PC-9 (cell line): ENCODE results near the gene COPB1.

Experiments used
- EZH2 ChIP-seq: fragments of 200-600 bp; sonication (generic); IDR thresholded peaks from 2 replicates; pipeline ENCODE4 v1.8.0; 2017; ENCODE audit warnings: antibody characterized with exemption, low read depth
- TF ChIP-seq, protein P1 (sequence below): fragments of 200-600 bp; sonication (generic); conservative IDR thresholded peaks from 2 replicates; pipeline ENCODE4 v1.6.1; 2017; ENCODE audit warnings: mixed run types, antibody characterized with exemption, mild to moderate bottlenecking, moderate library complexity

DNA sequence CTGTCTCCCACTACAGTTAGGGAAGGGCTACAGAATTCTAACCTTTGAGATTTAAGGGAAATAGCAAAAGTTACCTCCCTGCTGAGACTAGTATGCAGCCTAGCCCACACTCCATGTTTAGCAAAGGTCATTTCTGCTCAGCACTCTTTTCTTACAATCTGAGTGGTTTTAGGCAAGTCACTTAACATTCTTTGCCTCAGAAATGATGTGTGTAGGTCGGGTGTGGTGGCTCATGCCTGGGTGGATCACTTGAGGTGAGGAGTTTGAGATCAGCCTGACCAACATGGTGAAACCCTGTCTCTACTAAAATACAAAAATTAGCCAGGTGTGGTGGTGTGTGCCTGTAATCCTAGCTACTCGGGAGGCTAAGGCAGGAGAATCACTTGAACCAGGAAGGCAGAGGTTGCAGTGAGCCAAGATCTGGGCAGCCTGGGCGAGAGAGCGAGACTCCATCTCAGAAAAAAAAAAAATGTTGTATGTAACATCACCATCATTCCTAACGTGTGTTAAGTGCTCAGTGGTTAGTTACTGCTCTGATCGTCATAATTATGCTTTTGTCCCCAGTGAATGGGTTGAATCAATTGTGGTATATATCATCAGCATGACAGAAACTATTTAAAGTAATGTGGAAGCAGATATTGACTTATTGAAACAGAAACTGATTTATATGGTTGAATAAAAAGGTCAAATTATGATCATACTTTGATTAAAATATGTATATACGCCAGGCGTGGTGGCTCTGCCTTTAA is 55.0 kb downstream of the COPB1 start:
- TF ChIP-seq EZH2, result no peak
- TF ChIP-seq, protein P1, sequence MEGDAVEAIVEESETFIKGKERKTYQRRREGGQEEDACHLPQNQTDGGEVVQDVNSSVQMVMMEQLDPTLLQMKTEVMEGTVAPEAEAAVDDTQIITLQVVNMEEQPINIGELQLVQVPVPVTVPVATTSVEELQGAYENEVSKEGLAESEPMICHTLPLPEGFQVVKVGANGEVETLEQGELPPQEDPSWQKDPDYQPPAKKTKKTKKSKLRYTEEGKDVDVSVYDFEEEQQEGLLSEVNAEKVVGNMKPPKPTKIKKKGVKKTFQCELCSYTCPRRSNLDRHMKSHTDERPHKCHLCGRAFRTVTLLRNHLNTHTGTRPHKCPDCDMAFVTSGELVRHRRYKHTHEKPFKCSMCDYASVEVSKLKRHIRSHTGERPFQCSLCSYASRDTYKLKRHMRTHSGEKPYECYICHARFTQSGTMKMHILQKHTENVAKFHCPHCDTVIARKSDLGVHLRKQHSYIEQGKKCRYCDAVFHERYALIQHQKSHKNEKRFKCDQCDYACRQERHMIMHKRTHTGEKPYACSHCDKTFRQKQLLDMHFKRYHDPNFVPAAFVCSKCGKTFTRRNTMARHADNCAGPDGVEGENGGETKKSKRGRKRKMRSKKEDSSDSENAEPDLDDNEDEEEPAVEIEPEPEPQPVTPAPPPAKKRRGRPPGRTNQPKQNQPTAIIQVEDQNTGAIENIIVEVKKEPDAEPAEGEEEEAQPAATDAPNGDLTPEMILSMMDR, result no peak
